ENCODE measurements around the gene SLC18A3. TPM values are rescaled to one million over a fixed set of nuclear protein-coding genes. Genes with fewer than 3 reads are reported as not detected.

Gene SLC18A3
- total RNA-seq, 1 experiment from 2014 or later, result 0.30 TPM

- no peaks in the 10 kb centered on the region for H3K36me3 ChIP-seq (ENCODE audit: insufficient read depth, low read length, poor library complexity, severe bottlenecking)
- DNase-seq (ENCODE audit: low spot score), result no peak
- no peaks in the 10 kb centered on the region for H3K4me1 ChIP-seq (ENCODE audit: insufficient read depth, low read length, poor library complexity, severe bottlenecking)
- H3K27ac ChIP-seq (ENCODE audit: low read depth, low read length, poor library complexity, severe bottlenecking), result no peak overlapping the region
- POLR2A ChIA-PET (ENCODE audit: low non-redundant PET), result interaction anchor here (0.6 kb wide), 1 partner anchor 613 kb away, joined by 3 read pairs; no protein-coding TSS in a partner anchor
- H3K27me3 ChIP-seq (replicated peaks; ENCODE audit: insufficient read depth, low read depth, low read length, poor library complexity), result no peaks in the 10 kb centered on the region
- no peaks in the 10 kb centered on the region for H3K9me3 ChIP-seq (ENCODE audit: low read depth, low read length, poor library complexity, severe bottlenecking)
- CTCF ChIA-PET, result no interaction called here
- intact Hi-C loops (cut with micrococcal nuclease; ENCODE audit: unreplicated experiment), result loop anchor here (10.0 kb wide), 2 partner anchors 300 to 470 kb away; partner anchors contain the start of gene WASHC2A
- TF ChIP-seq, protein P1, sequence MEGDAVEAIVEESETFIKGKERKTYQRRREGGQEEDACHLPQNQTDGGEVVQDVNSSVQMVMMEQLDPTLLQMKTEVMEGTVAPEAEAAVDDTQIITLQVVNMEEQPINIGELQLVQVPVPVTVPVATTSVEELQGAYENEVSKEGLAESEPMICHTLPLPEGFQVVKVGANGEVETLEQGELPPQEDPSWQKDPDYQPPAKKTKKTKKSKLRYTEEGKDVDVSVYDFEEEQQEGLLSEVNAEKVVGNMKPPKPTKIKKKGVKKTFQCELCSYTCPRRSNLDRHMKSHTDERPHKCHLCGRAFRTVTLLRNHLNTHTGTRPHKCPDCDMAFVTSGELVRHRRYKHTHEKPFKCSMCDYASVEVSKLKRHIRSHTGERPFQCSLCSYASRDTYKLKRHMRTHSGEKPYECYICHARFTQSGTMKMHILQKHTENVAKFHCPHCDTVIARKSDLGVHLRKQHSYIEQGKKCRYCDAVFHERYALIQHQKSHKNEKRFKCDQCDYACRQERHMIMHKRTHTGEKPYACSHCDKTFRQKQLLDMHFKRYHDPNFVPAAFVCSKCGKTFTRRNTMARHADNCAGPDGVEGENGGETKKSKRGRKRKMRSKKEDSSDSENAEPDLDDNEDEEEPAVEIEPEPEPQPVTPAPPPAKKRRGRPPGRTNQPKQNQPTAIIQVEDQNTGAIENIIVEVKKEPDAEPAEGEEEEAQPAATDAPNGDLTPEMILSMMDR (conservative IDR thresholded peaks at IDR 0.05; ENCODE audit: low read depth, low read length), result no peak
- no peak for TF ChIP-seq EZH2 (IDR thresholded peaks at IDR 0.05; ENCODE audit: borderline replicate concordance, low read depth, low read length, poor library complexity, severe bottlenecking)
- H3K4me3 ChIP-seq (ENCODE audit: low read depth, low read length, poor library complexity, severe bottlenecking), result no peak overlapping the region
- no TSS peak for BruUV-seq (replicated peaks)
Observed at GRCh38 chr10:49595003-49595712, 15.0 kb upstream of the SLC18A3 start.

DNA sequence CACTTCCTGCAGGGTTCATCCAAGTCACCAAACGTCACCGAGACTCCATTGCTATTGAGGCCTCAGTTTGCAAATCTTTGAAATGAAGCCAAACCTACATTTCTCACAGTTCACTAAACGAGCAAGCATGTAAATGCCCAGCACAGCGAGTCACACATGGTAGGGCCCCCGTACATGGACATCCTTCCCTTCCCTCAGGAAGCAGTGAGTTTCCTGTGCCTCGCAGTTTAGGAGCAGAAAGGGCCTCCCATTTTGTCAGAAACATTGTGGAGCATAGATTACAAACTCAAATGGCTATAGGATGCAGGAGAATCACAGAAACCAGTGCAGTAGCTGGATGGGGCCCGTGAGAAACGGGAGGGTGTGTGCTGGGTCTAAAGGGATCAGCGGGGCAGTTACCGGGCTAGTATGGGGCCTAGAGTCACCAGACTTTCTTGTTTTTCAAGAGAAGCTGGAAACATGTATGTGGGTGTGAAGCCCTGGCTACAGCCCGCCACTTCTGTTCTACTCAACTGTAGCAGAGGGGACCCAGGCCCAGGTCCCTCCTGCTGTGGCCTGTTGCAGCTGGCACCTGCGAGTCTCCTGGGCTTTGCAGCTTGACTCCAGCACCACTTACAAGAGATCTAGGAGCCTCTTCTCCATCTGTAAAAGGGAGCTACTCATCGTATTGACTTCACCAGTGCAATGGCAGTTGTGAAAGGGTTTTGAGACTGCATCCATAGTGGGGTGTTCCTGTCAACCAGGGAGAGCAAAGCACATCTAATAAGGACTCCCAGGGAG is 14.2 kb upstream of the SLC18A3 start:
- intact Hi-C loops (cut with micrococcal nuclease; ENCODE audit: unreplicated experiment), result loop anchor here (10.0 kb wide), 2 partner anchors 299 to 469 kb away; partner anchors contain the start of gene WASHC2A

GRCh38 chr10:49596493-49596809 is 13.7 kb upstream of the SLC18A3 start:
- no peaks in the 10 kb centered on the region for H3K4me1 ChIP-seq (ENCODE audit: insufficient read depth, low read length, poor library complexity, severe bottlenecking)
- H3K9me3 ChIP-seq (ENCODE audit: low read depth, low read length, poor library complexity, severe bottlenecking), result no peaks in the 10 kb centered on the region
- BruUV-seq (replicated peaks), result no TSS peak
- no peak for DNase-seq (ENCODE audit: low spot score)
- ChIA-PET CTCF (no interaction called here), POLR2A (ENCODE audit: low non-redundant PET) (no interaction called here)
- no peak overlapping the region for H3K4me3 ChIP-seq (ENCODE audit: low read depth, low read length, poor library complexity, severe bottlenecking)
- no peaks in the 10 kb centered on the region for H3K36me3 ChIP-seq (ENCODE audit: insufficient read depth, low read length, poor library complexity, severe bottlenecking)
- no peak overlapping the region for H3K27ac ChIP-seq (ENCODE audit: low read depth, low read length, poor library complexity, severe bottlenecking)
- no peak for TF ChIP-seq EZH2 (IDR thresholded peaks at IDR 0.05; ENCODE audit: borderline replicate concordance, low read depth, low read length, poor library complexity, severe bottlenecking)
- TF ChIP-seq, protein P1 (conservative IDR thresholded peaks at IDR 0.05; ENCODE audit: low read depth, low read length), result no peak
- H3K27me3 ChIP-seq (replicated peaks; ENCODE audit: insufficient read depth, low read depth, low read length, poor library complexity), result no peaks in the 10 kb centered on the region
- intact Hi-C loops (cut with micrococcal nuclease; ENCODE audit: unreplicated experiment), result loop anchor here (10.0 kb wide), 2 partner anchors 298 to 468 kb away; partner anchors contain the start of gene WASHC2A

More for the DNA sequence above, 14.2 kb upstream of the SLC18A3 start:
- CTCF ChIA-PET, result no interaction called here
- POLR2A ChIA-PET (ENCODE audit: low non-redundant PET), result no interaction called here
- no peaks in the 10 kb centered on the region for H3K27me3 ChIP-seq (replicated peaks; ENCODE audit: insufficient read depth, low read depth, low read length, poor library complexity)
- BruUV-seq (replicated peaks), result no TSS peak
- no peak for TF ChIP-seq EZH2 (IDR thresholded peaks at IDR 0.05; ENCODE audit: borderline replicate concordance, low read depth, low read length, poor library complexity, severe bottlenecking)
- TF ChIP-seq, protein P1 (conservative IDR thresholded peaks at IDR 0.05; ENCODE audit: low read depth, low read length), result no peak
- no peak for DNase-seq (ENCODE audit: low spot score)
- H3K4me1 ChIP-seq (ENCODE audit: insufficient read depth, low read length, poor library complexity, severe bottlenecking), result no peaks in the 10 kb centered on the region
- H3K36me3 ChIP-seq (ENCODE audit: insufficient read depth, low read length, poor library complexity, severe bottlenecking), result no peaks in the 10 kb centered on the region
- no peak overlapping the region for H3K27ac ChIP-seq (ENCODE audit: low read depth, low read length, poor library complexity, severe bottlenecking)
- H3K9me3 ChIP-seq (ENCODE audit: low read depth, low read length, poor library complexity, severe bottlenecking), result no peaks in the 10 kb centered on the region
- H3K4me3 ChIP-seq (ENCODE audit: low read depth, low read length, poor library complexity, severe bottlenecking), result no peak overlapping the region

Measured in A673 (cell line).